H7 (cell line): ENCODE results near the gene SPATA13. TPM values are rescaled to one million over a fixed set of nuclear protein-coding genes. Genes with fewer than 3 reads are reported as not detected.

Source experiments
- DNase-seq: peaks from one replicate; pipeline ENCODE4 v3.0.0; 2012
- H3K27me3 ChIP-seq: 2 replicates; pipeline ENCODE4 v1.6.0; 2011; ENCODE audit warnings: mild to moderate bottlenecking, low read length; ENCODE audit not compliant: control insufficient read depth, insufficient read depth
- H3K36me3 ChIP-seq: replicated peaks from 2 replicates; pipeline ENCODE4 v1.5.1; 2011; ENCODE audit warnings: low read length; ENCODE audit not compliant: control insufficient read depth, insufficient read depth
- H3K4me3 ChIP-seq: 2 replicates; pipeline ENCODE4 v1.5.1; 2011; ENCODE audit warnings: low read depth, mild to moderate bottlenecking, control low read depth, low read length, moderate library complexity; ENCODE audit not compliant: insufficient read depth
- total RNA-seq: library from RNA; depleted of rRNA; stranded (reverse); fragments of >200 nt; shearing (Covaris generic); gene quantifications from 2 replicates; pipeline ENCODE4 v1.2.3, GENCODE V29; 2014

The SPATA13 gene
- total RNA-seq, 1 experiment from 2014 or later: 14.8 TPM

- H3K27me3 ChIP-seq: no peaks in the 10 kb centered on the region
- no peak for DNase-seq
- no peak overlapping the region for H3K4me3 ChIP-seq
- H3K36me3 ChIP-seq: no peaks in the 10 kb centered on the region
Measured at GRCh38 chr13:24280720-24281119, 120.2 kb downstream of the SPATA13 start.

GRCh38 chr13:24281188-24282008, 120.9 kb downstream of the SPATA13 start:
- H3K4me3 ChIP-seq: no peak overlapping the region
- no peak for DNase-seq
- no peaks in the 10 kb centered on the region for H3K27me3 ChIP-seq
- peaks cover 4% of the 10 kb centered on the region for H3K36me3 ChIP-seq

- Histone ChIP-seq H3K27me3 (no peaks in the 10 kb centered on the region), H3K36me3 (peaks cover 4% of the 10 kb centered on the region), H3K4me3 (no peak overlapping the region)
- no peak for DNase-seq
Measured at GRCh38 chr13:24282256-24282655, 121.7 kb downstream of the SPATA13 start.

GRCh38 chr13:24284889-24285565, 124.5 kb downstream of the SPATA13 start:
- Histone ChIP-seq H3K4me3 (no peak overlapping the region), H3K36me3 (peaks cover 6% of the 10 kb centered on the region), H3K27me3 (no peaks in the 10 kb centered on the region)
- no peak for DNase-seq

GRCh38 chr13:24286624-24287023, 126.1 kb downstream of the SPATA13 start:
- no peaks in the 10 kb centered on the region for H3K27me3 ChIP-seq
- peaks cover 6% of the 10 kb centered on the region for H3K36me3 ChIP-seq
- DNase-seq: no peak
- no peak overlapping the region for H3K4me3 ChIP-seq

- DNase-seq: no peak
- no peak overlapping the region for H3K4me3 ChIP-seq
- peaks cover 6% of the 10 kb centered on the region for H3K36me3 ChIP-seq
- no peaks in the 10 kb centered on the region for H3K27me3 ChIP-seq
Measured at GRCh38 chr13:24287748-24288287, 127.3 kb downstream of the SPATA13 start.

GRCh38 chr13:24288870-24289269, 128.3 kb downstream of the SPATA13 start:
- no peaks in the 10 kb centered on the region for H3K27me3 ChIP-seq
- H3K36me3 ChIP-seq: peaks cover 6% of the 10 kb centered on the region
- H3K4me3 ChIP-seq: no peak overlapping the region
- no peak for DNase-seq

GRCh38 chr13:24290280-24290932, 129.9 kb downstream of the SPATA13 start:
- peaks cover 6% of the 10 kb centered on the region for H3K36me3 ChIP-seq
- H3K27me3 ChIP-seq: no peaks in the 10 kb centered on the region
- H3K4me3 ChIP-seq: no peak overlapping the region
- DNase-seq: no peak

GRCh38 chr13:24292481-24292880, 132.0 kb downstream of the SPATA13 start:
- H3K4me3 ChIP-seq: no peak overlapping the region
- no peak for DNase-seq
- no peaks in the 10 kb centered on the region for H3K27me3 ChIP-seq
- H3K36me3 ChIP-seq: peaks cover 2% of the 10 kb centered on the region

GRCh38 chr13:24293746-24294145, 133.2 kb downstream of the SPATA13 start:
- Histone ChIP-seq H3K36me3 (peaks cover 8% of the 10 kb centered on the region), H3K4me3 (no peak overlapping the region), H3K27me3 (no peaks in the 10 kb centered on the region)
- DNase-seq: no peak

GRCh38 chr13:24299488-24300114, 139.1 kb downstream of the SPATA13 start:
- no peak for DNase-seq
- H3K27me3 ChIP-seq: no peaks in the 10 kb centered on the region
- H3K36me3 ChIP-seq: peaks cover 20% of the 10 kb centered on the region
- H3K4me3 ChIP-seq: no peak overlapping the region

GRCh38 chr13:24301434-24301833, 140.9 kb downstream of the SPATA13 start:
- no peak for DNase-seq
- Histone ChIP-seq H3K36me3 (peaks cover 20% of the 10 kb centered on the region), H3K27me3 (no peaks in the 10 kb centered on the region), H3K4me3 (no peak overlapping the region)

- Histone ChIP-seq H3K36me3 (peaks cover 20% of the 10 kb centered on the region), H3K27me3 (no peaks in the 10 kb centered on the region), H3K4me3 (no peak overlapping the region)
- DNase-seq: no peak
Measured at GRCh38 chr13:24301911-24302310, 141.4 kb downstream of the SPATA13 start.

- Histone ChIP-seq H3K27me3 (no peaks in the 10 kb centered on the region), H3K36me3 (peaks cover 10% of the 10 kb centered on the region), H3K4me3 (no peak overlapping the region)
- no peak for DNase-seq
Measured at GRCh38 chr13:24304620-24305019, 144.1 kb downstream of the SPATA13 start.
